Right lobe of liver (tissue), 4 donors: ENCODE results near the gene PDE4B.

Experiments
- POLR2A ChIP-seq: fragments of 450-650 bp; IDR thresholded peaks from one replicate; pipeline ENCODE4 v1.6.1; 2017; ENCODE audit warnings: antibody characterized with exemption, mild to moderate bottlenecking
- TF ChIP-seq, protein P1 (sequence below), 4 donors: fragments of 200-600 bp in 3 of 4; fragments of 450-650 bp in 1 of 4; IDR thresholded peaks; one replicate each; pipeline versions ENCODE4 v1.5.1 to v1.8.0; 2016 to 2022; ENCODE audit warnings: antibody characterized with exemption in 4 of 4, mild to moderate bottlenecking in 2 of 4
- donor health status: DM: no; HTN: no; CAD: no.
- donor health status: DM: no; HTN: no; CAD: no.
- donor health status: DM: no; HTN: yes; CAD: no.

GRCh38 chr1:66275601-66276023 is 482.9 kb downstream of the PDE4B start:
- no peak for TF ChIP-seq POLR2A
- TF ChIP-seq, protein P1, sequence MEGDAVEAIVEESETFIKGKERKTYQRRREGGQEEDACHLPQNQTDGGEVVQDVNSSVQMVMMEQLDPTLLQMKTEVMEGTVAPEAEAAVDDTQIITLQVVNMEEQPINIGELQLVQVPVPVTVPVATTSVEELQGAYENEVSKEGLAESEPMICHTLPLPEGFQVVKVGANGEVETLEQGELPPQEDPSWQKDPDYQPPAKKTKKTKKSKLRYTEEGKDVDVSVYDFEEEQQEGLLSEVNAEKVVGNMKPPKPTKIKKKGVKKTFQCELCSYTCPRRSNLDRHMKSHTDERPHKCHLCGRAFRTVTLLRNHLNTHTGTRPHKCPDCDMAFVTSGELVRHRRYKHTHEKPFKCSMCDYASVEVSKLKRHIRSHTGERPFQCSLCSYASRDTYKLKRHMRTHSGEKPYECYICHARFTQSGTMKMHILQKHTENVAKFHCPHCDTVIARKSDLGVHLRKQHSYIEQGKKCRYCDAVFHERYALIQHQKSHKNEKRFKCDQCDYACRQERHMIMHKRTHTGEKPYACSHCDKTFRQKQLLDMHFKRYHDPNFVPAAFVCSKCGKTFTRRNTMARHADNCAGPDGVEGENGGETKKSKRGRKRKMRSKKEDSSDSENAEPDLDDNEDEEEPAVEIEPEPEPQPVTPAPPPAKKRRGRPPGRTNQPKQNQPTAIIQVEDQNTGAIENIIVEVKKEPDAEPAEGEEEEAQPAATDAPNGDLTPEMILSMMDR (IDR thresholded peaks at IDR 0.05), result no peak
